PC-9 (cell line): Measurements from ENCODE around the gene COL4A1. TPM values are rescaled to one million over a fixed set of nuclear protein-coding genes. Genes with fewer than 3 reads are reported as not detected.

ENCODE experiments used
- BruUV-seq: library from RNA; stranded (reverse); fragments of 400-500 nt; replicated peaks from 2 replicates; lab custom pipeline; 2021; lab: Mats Ljungman, UMichigan
- CTCF ChIA-PET: fragments of 300-600 bp; sonication (Branson Sonifier 250); formaldehyde crosslinking; loops from one replicate; lab custom pipeline; 2022; ENCODE audit warnings: antibody characterized with exemption; lab: Charles Lee
- POLR2A ChIA-PET: fragments of 300-600 bp; sonication (Branson Sonifier 250); formaldehyde crosslinking; loops from one replicate; lab custom pipeline; 2022; ENCODE audit warnings: antibody characterized with exemption; ENCODE audit not compliant: unreplicated experiment; lab: Charles Lee
- DNase-seq, 2 experiments: peaks; one replicate each; pipeline versions ENCODE4 v3.0.0 to v3.0.0-alpha.2; 2015 to 2022; ENCODE audit warnings: mixed read lengths in 1 of 2
- H2AFZ ChIP-seq: fragments of 200-600 bp; sonication (generic); 2 replicates; pipeline ENCODE4 v1.8.1; 2017; ENCODE audit warnings: antibody characterized with exemption
- H3F3A ChIP-seq: fragments of 200-600 bp; sonication (generic); 2 replicates; pipeline ENCODE4 v1.8.1; 2017; ENCODE audit warnings: antibody characterized with exemption, mild to moderate bottlenecking, low read depth; ENCODE audit not compliant: insufficient read depth
- H3K27ac ChIP-seq: fragments of 200-600 bp; sonication (generic); 2 replicates; pipeline ENCODE4 v1.6.1; 2016; ENCODE audit warnings: mixed run types
- H3K27me3 ChIP-seq: fragments of 200-600 bp; sonication (generic); 2 replicates; pipeline ENCODE4 v1.6.1; 2016; ENCODE audit warnings: low read depth, mixed run types; ENCODE audit not compliant: insufficient read depth
- H3K36me3 ChIP-seq: fragments of 200-600 bp; sonication (generic); 2 replicates; pipeline ENCODE4 v1.6.1; 2016; ENCODE audit warnings: low read depth, mixed run types
- H3K4me1 ChIP-seq: fragments of 200-600 bp; sonication (generic); replicated peaks from 2 replicates; pipeline ENCODE4 v1.6.1; 2016; ENCODE audit warnings: mixed run types; ENCODE audit not compliant: insufficient read depth
- H3K4me2 ChIP-seq: fragments of 200-600 bp; sonication (generic); 2 replicates; pipeline ENCODE4 v1.6.1; 2017; ENCODE audit warnings: mixed run types
- H3K4me3 ChIP-seq: fragments of 200-600 bp; sonication (generic); 2 replicates; pipeline ENCODE4 v1.6.1; 2016; ENCODE audit warnings: mixed run types
- H3K79me2 ChIP-seq: fragments of 200-600 bp; sonication (generic); 2 replicates; pipeline ENCODE4 v1.6.1; 2017; ENCODE audit warnings: low read depth, mixed run types
- H3K9me2 ChIP-seq: fragments of 200-600 bp; sonication (generic); 2 replicates; pipeline ENCODE4 v1.8.1; 2017; ENCODE audit warnings: mild to moderate bottlenecking; ENCODE audit not compliant: insufficient read depth
- H3K9me3 ChIP-seq: fragments of 200-600 bp; sonication (generic); 2 replicates; pipeline ENCODE4 v1.8.1; 2016; ENCODE audit warnings: low read depth; ENCODE audit not compliant: insufficient read depth
- H4K20me1 ChIP-seq: fragments of 200-600 bp; sonication (generic); 2 replicates; pipeline ENCODE4 v1.8.1; 2017; ENCODE audit not compliant: insufficient read depth
- CTCF ChIP-seq: fragments of 200-600 bp; sonication (generic); conservative IDR thresholded peaks from 2 replicates; pipeline ENCODE4 v1.6.1; 2017; ENCODE audit warnings: mixed run types, antibody characterized with exemption, mild to moderate bottlenecking, moderate library complexity
- EZH2 ChIP-seq: fragments of 200-600 bp; sonication (generic); IDR thresholded peaks from 2 replicates; pipeline ENCODE4 v1.8.0; 2017; ENCODE audit warnings: antibody characterized with exemption, low read depth
- intact Hi-C: fragments of 100-400 bp; cut with micrococcal nuclease; formaldehyde crosslinking; loops from one replicate; pipeline ENCODE4 v1.10.0; 2022; ENCODE audit not compliant: unreplicated experiment
- total RNA-seq: library from RNA; stranded (reverse); gene quantifications from 2 replicates; pipeline ENCODE4 v1.2.3, GENCODE V29; 2021

COL4A1 gene
- total RNA-seq, 1 experiment from 2014 or later: 24.5 TPM

DNA sequence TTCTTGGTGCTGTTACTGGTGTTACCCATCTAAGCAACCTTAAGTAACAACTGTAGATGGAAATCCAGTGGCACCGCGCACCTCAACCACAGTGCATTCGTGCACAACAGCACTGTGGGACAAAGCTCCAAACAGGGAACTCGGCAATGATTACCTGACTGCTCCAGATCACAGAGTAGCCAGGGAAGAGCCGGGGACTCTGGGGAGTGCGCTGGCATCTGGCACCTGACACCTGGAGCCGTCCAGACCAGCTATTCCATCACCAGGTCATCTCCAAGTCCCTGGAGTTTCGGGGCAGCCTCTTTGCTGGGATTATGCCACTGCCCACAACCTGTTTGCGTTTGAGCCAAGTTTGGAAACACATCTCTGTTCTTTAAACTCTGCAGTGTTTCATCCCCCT is 62.0 kb downstream of the COL4A1 start:
- no peaks in the 10 kb centered on the region for H3F3A ChIP-seq
- H3K4me3 ChIP-seq: no peak overlapping the region
- H3K4me2 ChIP-seq: no peak overlapping the region
- ChIA-PET CTCF (no interaction called here), POLR2A (no interaction called here)
- no peaks in the 10 kb centered on the region for H3K9me3 ChIP-seq
- H3K27me3 ChIP-seq: no peaks in the 10 kb centered on the region
- H3K79me2 ChIP-seq: no peaks in the 10 kb centered on the region
- H3K36me3 ChIP-seq: no peaks in the 10 kb centered on the region
- 0 out of 2 replicates have a peak, but pooled peaks cover 1% of the 10 kb centered on the region for H3K4me1 ChIP-seq
- DNase-seq: no peak
- TF ChIP-seq CTCF (no peak), EZH2 (no peak)
- no peak overlapping the region for H3K27ac ChIP-seq
- BruUV-seq: no TSS peak
- no peaks in the 10 kb centered on the region for H4K20me1 ChIP-seq
- intact Hi-C loops: no loop called here
- H3K9me2 ChIP-seq: no peaks in the 10 kb centered on the region
- no peak overlapping the region for H2AFZ ChIP-seq

- ChIA-PET CTCF (no interaction called here), POLR2A (no interaction called here)
- no peaks in the 10 kb centered on the region for H3F3A ChIP-seq
- H3K4me3 ChIP-seq: no peak overlapping the region
- H3K9me3 ChIP-seq: no peaks in the 10 kb centered on the region
- no peaks in the 10 kb centered on the region for H3K79me2 ChIP-seq
- no peaks in the 10 kb centered on the region for H4K20me1 ChIP-seq
- no peaks in the 10 kb centered on the region for H3K4me1 ChIP-seq
- BruUV-seq: no TSS peak
- TF ChIP-seq EZH2: no peak
- TF ChIP-seq CTCF: no peak
- intact Hi-C loops: no loop called here
- no peak overlapping the region for H2AFZ ChIP-seq
- H3K4me2 ChIP-seq: no peak overlapping the region
- no peaks in the 10 kb centered on the region for H3K9me2 ChIP-seq
- H3K27me3 ChIP-seq: no peaks in the 10 kb centered on the region
- no peak overlapping the region for H3K27ac ChIP-seq
- no peaks in the 10 kb centered on the region for H3K36me3 ChIP-seq
- no peak for DNase-seq
Observed at GRCh38 chr13:110244071-110244830, 62.7 kb downstream of the COL4A1 start.

- H4K20me1 ChIP-seq: no peaks in the 10 kb centered on the region
- ChIA-PET CTCF (no interaction called here), POLR2A (no interaction called here)
- TF ChIP-seq CTCF: no peak
- no peak for TF ChIP-seq EZH2
- H2AFZ ChIP-seq: no peak overlapping the region
- intact Hi-C loops: no loop called here
- H3K4me2 ChIP-seq: no peak overlapping the region
- H3K4me3 ChIP-seq: no peak overlapping the region
- H3K27ac ChIP-seq: no peak overlapping the region
- no peaks in the 10 kb centered on the region for H3K9me2 ChIP-seq
- H3K79me2 ChIP-seq: no peaks in the 10 kb centered on the region
- no peaks in the 10 kb centered on the region for H3K27me3 ChIP-seq
- no peaks in the 10 kb centered on the region for H3K36me3 ChIP-seq
- H3K9me3 ChIP-seq: no peaks in the 10 kb centered on the region
- no peaks in the 10 kb centered on the region for H3K4me1 ChIP-seq
- no peak for DNase-seq
- no peaks in the 10 kb centered on the region for H3F3A ChIP-seq
- BruUV-seq: no TSS peak
Observed at GRCh38 chr13:110242615-110243014, 64.3 kb downstream of the COL4A1 start.
